ENCODE results near the gene SSR1. TPM values are rescaled to one million over a fixed set of nuclear protein-coding genes. Genes with fewer than 3 reads are reported as not detected.
A peak's percentile ranks its signal among the peaks of the same experiment; 100 is the strongest.
"Not testable (repeated sequence)": the region's sequence is repeated elsewhere in the genome, so short reads cannot be mapped to it uniquely, and the experiment has no call there.

The SSR1 gene
- total RNA-seq, 1 donor from 2014 or later, result 132 TPM

DNA sequence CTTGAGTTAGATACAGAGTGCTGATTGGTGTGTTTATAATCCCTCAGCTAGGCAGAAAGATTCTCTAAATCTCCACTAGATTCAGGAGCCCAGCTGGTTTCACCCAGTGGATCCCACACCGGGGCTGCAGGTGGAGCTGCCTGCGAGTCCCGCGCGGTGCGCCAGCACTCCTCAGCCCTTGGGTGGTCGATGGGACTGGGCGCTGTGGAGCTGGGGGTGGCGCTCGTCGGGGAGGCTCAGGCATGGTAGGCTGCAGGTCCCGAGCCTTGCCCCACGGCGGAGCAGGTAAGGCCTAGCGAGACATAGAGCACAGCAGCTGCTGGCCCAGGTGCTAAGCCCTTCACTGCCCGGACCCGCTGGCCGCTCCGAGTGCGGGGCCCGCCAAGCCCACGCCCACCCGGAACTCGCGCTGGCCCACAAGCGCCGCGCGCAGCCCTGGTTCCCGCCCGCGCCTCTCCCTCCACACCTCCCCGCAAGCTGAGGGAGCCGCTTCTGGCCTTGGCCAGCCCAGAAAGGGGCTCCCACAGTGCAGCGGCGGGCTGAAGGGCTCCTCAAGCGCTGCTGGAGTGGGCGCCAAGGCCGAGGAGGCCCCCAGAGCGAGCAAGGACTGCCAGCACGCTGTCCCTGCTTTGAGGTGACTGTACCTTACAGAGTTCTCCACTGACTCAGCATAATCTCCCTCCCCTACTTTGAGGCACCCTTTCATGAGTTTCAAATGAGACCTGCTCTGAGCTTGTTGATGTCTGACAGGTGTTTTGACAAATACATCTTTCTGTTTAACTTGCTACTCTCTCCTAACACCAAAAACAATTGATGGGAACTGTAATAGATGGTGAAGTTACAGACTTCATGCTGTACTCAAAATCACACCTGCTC lies 3.9 kb upstream of the SSR1 start:
- H3K9me3 Mint-ChIP-seq (ENCODE audit: unreplicated experiment), result no peaks in the 10 kb centered on the region
- no peak for DNase-seq (ENCODE audit: low spot score)
- H3K4me3 Mint-ChIP-seq (ENCODE audit: unreplicated experiment), result no peak overlapping the region
- TF ChIP-seq, protein P1, sequence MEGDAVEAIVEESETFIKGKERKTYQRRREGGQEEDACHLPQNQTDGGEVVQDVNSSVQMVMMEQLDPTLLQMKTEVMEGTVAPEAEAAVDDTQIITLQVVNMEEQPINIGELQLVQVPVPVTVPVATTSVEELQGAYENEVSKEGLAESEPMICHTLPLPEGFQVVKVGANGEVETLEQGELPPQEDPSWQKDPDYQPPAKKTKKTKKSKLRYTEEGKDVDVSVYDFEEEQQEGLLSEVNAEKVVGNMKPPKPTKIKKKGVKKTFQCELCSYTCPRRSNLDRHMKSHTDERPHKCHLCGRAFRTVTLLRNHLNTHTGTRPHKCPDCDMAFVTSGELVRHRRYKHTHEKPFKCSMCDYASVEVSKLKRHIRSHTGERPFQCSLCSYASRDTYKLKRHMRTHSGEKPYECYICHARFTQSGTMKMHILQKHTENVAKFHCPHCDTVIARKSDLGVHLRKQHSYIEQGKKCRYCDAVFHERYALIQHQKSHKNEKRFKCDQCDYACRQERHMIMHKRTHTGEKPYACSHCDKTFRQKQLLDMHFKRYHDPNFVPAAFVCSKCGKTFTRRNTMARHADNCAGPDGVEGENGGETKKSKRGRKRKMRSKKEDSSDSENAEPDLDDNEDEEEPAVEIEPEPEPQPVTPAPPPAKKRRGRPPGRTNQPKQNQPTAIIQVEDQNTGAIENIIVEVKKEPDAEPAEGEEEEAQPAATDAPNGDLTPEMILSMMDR (IDR thresholded peaks at IDR 0.05; ENCODE audit: unreplicated experiment), result no peak
- no peak overlapping the region for H3K27ac Mint-ChIP-seq (ENCODE audit: unreplicated experiment)
- H3K27me3 Mint-ChIP-seq (ENCODE audit: unreplicated experiment), result peaks cover 3% of the 10 kb centered on the region
- peaks cover 5% of the 10 kb centered on the region for H3K36me3 Mint-ChIP-seq (ENCODE audit: low read depth, unreplicated experiment)
- peaks cover 5% of the 10 kb centered on the region for H3K4me1 Mint-ChIP-seq (ENCODE audit: unreplicated experiment)

DNA sequence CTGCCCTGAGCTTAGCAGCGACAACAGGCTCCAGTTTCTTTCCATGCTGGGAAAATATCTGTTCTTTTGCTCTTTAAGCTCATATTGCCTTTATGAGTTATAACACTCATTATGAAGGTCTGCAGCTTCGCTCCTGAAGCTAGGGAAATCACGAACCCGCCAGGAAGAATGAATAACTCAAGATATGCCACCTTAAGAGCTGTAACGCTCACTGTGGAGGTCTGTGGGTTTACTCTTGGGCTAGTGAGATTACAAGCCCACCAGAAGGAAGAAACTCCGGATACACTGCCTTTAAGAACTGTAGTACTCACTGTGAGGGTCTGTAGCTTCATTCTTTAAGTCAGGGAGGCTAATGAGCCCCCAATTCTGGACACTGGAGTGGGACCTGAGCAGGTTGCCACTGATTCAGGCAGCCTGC lies 3.0 kb upstream of the SSR1 start:
- no peak for DNase-seq (ENCODE audit: low spot score)
- Mint-ChIP-seq H3K4me1 (ENCODE audit: unreplicated experiment) (peaks cover 14% of the 10 kb centered on the region), H3K27me3 (ENCODE audit: unreplicated experiment) (peaks cover 3% of the 10 kb centered on the region), H3K9me3 (ENCODE audit: unreplicated experiment) (no peaks in the 10 kb centered on the region), H3K4me3 (ENCODE audit: unreplicated experiment) (no peak overlapping the region), H3K36me3 (ENCODE audit: low read depth, unreplicated experiment) (peaks cover 5% of the 10 kb centered on the region), H3K27ac (ENCODE audit: unreplicated experiment) (no peak overlapping the region)
- TF ChIP-seq, protein P1 (IDR thresholded peaks at IDR 0.05; ENCODE audit: unreplicated experiment), result no peak

DNA sequence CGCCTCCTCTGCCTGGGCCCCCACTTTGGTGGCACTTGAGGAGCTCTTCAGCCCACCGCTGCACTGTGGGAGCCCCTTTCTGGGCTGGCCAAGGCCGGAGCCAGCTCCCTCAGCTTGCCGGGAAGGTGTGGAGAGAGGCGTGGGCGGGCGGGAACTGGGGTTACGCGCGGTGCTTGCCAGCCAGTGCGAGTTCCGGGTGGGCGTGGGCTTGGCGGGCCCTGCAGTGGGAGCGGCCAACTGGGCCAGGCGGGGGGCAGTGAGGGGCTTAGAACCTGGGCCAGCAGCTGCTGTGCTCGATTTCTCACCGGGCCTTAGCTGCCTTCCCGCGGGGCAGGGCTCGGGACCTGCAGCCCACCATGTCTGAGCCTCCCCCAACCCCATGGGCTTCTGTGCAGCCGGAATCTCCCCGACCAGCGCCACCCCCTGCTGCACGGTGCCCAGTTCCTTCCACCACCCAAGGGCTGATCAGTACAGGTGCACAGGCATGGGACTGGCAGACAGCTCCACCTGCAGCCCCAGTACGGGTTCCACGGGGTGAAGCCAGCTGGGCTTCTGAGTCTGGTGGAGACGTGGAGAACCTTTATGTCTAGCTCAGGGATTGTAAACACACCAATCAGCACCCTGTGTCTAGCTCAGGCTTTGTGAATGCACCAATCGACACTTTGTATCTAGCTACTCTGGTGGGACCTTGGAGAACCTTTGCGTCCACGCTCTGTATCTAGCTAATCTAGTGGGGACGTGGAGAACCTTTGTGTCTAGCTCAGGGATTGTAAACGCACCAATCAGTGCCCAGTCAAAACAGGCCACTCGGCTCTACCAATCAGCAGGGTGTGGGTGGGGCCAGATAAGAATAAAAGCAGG lies 2.3 kb upstream of the SSR1 start:
- not testable (repeated sequence) for H3K4me3 Mint-ChIP-seq (ENCODE audit: unreplicated experiment); DNase-seq (ENCODE audit: low spot score); H3K36me3 Mint-ChIP-seq (ENCODE audit: low read depth, unreplicated experiment); H3K9me3 Mint-ChIP-seq (ENCODE audit: unreplicated experiment); H3K27me3 Mint-ChIP-seq (ENCODE audit: unreplicated experiment); H3K27ac Mint-ChIP-seq (ENCODE audit: unreplicated experiment)
- H3K4me1 Mint-ChIP-seq (ENCODE audit: unreplicated experiment), result peaks cover 15% of the 10 kb centered on the region

DNA sequence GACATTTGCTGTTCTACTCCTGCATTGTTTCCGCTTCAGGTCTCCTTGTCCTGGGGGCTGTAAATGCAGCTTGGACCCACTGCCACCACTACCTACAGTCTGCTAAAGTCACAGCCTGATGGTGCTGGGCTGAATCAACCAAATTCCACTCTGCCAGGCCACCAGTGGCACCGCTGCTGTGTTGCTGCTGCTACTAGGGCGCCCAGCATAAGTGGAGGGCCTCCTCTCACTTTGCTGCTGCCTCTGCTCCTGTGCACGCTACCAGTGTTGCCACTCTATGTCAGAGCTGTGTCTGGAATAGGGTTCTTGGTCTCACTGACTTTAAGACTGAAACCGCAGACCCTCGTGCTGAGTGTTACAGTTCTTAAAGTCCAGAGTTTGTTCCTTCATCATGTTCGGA lies 1.4 kb upstream of the SSR1 start:
- Mint-ChIP-seq H3K4me3 (ENCODE audit: unreplicated experiment) (peak overlapping the region; percentile 92), H3K4me1 (ENCODE audit: unreplicated experiment) (peaks cover 17% of the 10 kb centered on the region), H3K9me3 (ENCODE audit: unreplicated experiment) (no peaks in the 10 kb centered on the region), H3K27ac (ENCODE audit: unreplicated experiment) (no peak overlapping the region), H3K36me3 (ENCODE audit: low read depth, unreplicated experiment) (peaks cover 8% of the 10 kb centered on the region), H3K27me3 (ENCODE audit: unreplicated experiment) (peaks cover 3% of the 10 kb centered on the region)
- DNase-seq (ENCODE audit: low spot score), result no peak
- TF ChIP-seq, protein P1 (IDR thresholded peaks at IDR 0.05; ENCODE audit: unreplicated experiment), result no peak

DNA sequence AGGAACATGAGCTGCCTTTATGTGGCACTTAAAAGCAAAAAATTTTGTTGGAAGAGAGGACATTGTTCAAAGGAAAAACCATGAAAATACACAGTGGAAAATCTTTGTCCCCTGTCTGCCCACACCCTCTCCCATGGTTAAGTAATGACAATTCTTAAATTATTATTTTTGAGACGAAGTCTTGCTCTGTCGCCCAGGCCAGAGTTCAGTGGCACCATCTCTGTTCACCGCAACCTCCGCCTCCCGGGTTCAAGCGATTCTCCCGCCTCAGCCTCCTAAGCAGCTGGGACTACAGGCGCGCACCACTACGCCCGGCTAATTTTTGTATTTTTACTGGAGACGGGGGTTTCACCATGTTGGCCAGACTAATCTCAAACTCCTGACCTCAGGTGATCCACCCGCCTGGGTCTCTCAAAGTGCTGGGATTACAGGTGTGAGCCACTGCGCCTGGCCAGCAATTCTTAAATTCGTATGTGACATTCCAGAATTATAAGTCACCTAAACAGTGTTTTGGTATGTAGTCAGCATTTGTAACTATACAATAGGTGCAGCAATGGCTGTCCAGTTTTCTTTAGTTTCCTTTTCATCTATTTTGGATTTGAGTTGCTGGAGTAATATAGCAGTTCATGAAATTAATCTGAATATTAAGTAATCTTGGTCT lies 636 bp upstream of the SSR1 start:
- Mint-ChIP-seq H3K9me3 (ENCODE audit: unreplicated experiment) (no peaks in the 10 kb centered on the region), H3K4me1 (ENCODE audit: unreplicated experiment) (peaks cover 17% of the 10 kb centered on the region), H3K27ac (ENCODE audit: unreplicated experiment) (peak overlapping the region; percentile 86), H3K4me3 (ENCODE audit: unreplicated experiment) (peak overlapping the region; percentile 92), H3K27me3 (ENCODE audit: unreplicated experiment) (peaks cover 4% of the 10 kb centered on the region), H3K36me3 (ENCODE audit: low read depth, unreplicated experiment) (peaks cover 9% of the 10 kb centered on the region)
- TF ChIP-seq, protein P1 (IDR thresholded peaks at IDR 0.05; ENCODE audit: unreplicated experiment), result no peak
- no peak for DNase-seq (ENCODE audit: low spot score)

Data from endothelial cell (in vitro differentiated cells).